ENCODE data around the gene CACNA1D. TPM values are rescaled to one million over a fixed set of nuclear protein-coding genes. Genes with fewer than 3 reads are reported as not detected.

CACNA1D gene
- total RNA-seq (2021; ENCODE audit: unreplicated experiment): 1.1 TPM
- polyA plus RNA-seq (2012): 0.49 and 0.73 TPM in 2 replicates
- percentile 22 among the genes with signal in this experiment for Bru-seq, nascent RNA
- BruChase-seq, experiment 1, labeled RNA remaining after a 6-hour chase: percentile 19 among the genes with signal in this experiment
- percentile 28 among the genes with signal in this experiment for BruChase-seq, experiment 2, labeled RNA remaining after a 2-hour chase
- long read RNA-seq: 0 reads

DNA sequence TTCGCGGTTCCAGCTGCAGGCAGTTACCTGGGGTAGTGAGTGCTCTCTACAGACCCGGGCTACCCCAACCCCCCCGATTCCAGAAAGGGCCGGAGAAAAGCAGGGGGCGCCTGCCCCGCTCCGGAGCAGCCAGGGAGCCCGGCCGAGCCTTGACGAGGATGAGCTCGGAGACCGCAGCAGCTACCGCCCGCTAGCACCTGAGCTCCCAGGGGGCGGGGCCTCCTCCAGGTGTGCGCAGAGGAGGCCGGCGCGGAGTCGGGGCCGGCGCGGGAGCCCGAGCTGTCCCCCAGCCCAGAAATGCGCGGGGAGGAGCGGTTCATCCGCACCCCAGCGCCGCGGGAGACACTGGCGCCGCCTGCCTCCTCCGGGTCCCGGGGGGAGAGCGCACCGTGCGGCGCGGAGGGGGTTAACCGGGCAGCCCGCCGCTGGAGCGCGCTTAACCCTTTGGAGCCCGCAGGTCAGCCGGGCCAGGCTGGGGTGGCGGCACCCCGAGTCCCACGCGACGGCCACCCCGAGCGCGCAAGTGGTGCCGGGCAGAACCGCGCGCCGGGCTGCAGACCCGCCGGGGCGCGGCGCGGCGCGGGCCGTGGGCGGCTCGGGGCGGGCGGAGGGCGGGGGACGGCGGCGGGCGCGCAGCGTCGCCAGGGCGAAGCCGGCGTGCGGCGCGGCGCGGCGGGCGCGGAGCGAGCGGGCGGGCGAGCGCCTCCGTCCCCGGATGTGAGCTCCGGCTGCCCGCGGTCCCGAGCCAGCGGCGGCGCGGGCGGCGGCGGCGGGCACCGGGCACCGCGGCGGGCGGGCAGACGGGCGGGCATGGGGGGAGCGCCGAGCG is at the start of gene CACNA1D:
Gene CACNA1D (plus strand): TSS at position 649 of the 829 bp plus-strand sequence. CDS start 556 bp downstream, outside the sequence.
- TF ChIP-seq, protein P1, sequence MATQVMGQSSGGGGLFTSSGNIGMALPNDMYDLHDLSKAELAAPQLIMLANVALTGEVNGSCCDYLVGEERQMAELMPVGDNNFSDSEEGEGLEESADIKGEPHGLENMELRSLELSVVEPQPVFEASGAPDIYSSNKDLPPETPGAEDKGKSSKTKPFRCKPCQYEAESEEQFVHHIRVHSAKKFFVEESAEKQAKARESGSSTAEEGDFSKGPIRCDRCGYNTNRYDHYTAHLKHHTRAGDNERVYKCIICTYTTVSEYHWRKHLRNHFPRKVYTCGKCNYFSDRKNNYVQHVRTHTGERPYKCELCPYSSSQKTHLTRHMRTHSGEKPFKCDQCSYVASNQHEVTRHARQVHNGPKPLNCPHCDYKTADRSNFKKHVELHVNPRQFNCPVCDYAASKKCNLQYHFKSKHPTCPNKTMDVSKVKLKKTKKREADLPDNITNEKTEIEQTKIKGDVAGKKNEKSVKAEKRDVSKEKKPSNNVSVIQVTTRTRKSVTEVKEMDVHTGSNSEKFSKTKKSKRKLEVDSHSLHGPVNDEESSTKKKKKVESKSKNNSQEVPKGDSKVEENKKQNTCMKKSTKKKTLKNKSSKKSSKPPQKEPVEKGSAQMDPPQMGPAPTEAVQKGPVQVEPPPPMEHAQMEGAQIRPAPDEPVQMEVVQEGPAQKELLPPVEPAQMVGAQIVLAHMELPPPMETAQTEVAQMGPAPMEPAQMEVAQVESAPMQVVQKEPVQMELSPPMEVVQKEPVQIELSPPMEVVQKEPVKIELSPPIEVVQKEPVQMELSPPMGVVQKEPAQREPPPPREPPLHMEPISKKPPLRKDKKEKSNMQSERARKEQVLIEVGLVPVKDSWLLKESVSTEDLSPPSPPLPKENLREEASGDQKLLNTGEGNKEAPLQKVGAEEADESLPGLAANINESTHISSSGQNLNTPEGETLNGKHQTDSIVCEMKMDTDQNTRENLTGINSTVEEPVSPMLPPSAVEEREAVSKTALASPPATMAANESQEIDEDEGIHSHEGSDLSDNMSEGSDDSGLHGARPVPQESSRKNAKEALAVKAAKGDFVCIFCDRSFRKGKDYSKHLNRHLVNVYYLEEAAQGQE (IDR thresholded peaks at IDR 0.05; ENCODE audit: low read depth): no peak
- TF ChIP-seq ZNF274 (IDR thresholded peaks at IDR 0.05; ENCODE audit: low read depth, low read length) (no peak), YY1 (IDR thresholded peaks at IDR 0.05; ENCODE audit: extremely low read depth, insufficient replicate concordance, low read depth, low read length) (no peak), EGR1 (IDR thresholded peaks at IDR 0.05; ENCODE audit: low read depth) (no peak), CEBPB (IDR thresholded peaks at IDR 0.05; ENCODE audit: low read depth) (no peak), JUND (IDR thresholded peaks at IDR 0.05) (no peak), EZH2 (IDR thresholded peaks at IDR 0.05) (no peak), POLR2A (IDR thresholded peaks at IDR 0.05; ENCODE audit: borderline replicate concordance, extremely low read depth, insufficient read depth, insufficient read length) (no peak), RAD21 (IDR thresholded peaks at IDR 0.05; ENCODE audit: low read depth) (no peak)
- TF ChIP-seq, protein P2, sequence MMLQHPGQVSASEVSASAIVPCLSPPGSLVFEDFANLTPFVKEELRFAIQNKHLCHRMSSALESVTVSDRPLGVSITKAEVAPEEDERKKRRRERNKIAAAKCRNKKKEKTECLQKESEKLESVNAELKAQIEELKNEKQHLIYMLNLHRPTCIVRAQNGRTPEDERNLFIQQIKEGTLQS (IDR thresholded peaks at IDR 0.05): no peak
- TF ChIP-seq, protein P3, sequence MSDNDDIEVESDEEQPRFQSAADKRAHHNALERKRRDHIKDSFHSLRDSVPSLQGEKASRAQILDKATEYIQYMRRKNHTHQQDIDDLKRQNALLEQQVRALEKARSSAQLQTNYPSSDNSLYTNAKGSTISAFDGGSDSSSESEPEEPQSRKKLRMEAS (IDR thresholded peaks at IDR 0.05): no peak; the same call in 1 of the 2 replicates
- TF ChIP-seq, protein P4, sequence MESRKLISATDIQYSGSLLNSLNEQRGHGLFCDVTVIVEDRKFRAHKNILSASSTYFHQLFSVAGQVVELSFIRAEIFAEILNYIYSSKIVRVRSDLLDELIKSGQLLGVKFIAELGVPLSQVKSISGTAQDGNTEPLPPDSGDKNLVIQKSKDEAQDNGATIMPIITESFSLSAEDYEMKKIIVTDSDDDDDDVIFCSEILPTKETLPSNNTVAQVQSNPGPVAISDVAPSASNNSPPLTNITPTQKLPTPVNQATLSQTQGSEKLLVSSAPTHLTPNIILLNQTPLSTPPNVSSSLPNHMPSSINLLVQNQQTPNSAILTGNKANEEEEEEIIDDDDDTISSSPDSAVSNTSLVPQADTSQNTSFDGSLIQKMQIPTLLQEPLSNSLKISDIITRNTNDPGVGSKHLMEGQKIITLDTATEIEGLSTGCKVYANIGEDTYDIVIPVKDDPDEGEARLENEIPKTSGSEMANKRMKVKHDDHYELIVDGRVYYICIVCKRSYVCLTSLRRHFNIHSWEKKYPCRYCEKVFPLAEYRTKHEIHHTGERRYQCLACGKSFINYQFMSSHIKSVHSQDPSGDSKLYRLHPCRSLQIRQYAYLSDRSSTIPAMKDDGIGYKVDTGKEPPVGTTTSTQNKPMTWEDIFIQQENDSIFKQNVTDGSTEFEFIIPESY (IDR thresholded peaks at IDR 0.05; ENCODE audit: extremely low read depth, insufficient replicate concordance, low read length): no peak
- intact Hi-C loops (cut with micrococcal nuclease): no loop called here
- no peaks in the 10 kb centered on the region for H3K79me2 ChIP-seq (ENCODE audit: insufficient read depth, low read length)
- DNase-seq (ENCODE audit: low read depth, low spot score) (peak; percentile 23), ATAC-seq (peak; percentile 88)
- no peaks in the 10 kb centered on the region for H4K20me1 ChIP-seq (ENCODE audit: insufficient read depth)
- RAD21 ChIA-PET (ENCODE audit: low non-redundant PET in 1 of 2, low total read pairs in 2 of 2, uncharacterized antibody in 2 of 2, unreplicated experiment in 2 of 2): no interaction called here
- CTCF ChIA-PET: interaction anchor here (0.8 to 1.4 kb wide), 2 partner anchors 10 to 15 kb away, joined by 3 read pairs; no protein-coding TSS in a partner anchor
- peaks cover 0 to 12% of the 10 kb centered on the region in 2 experiments; a peak in 1 of 4 replicates for H3K4me1 ChIP-seq (ENCODE audit: control insufficient read depth in 1 of 2, insufficient read depth in 2 of 2, low read length in 2 of 2)
- H3K4me3 ChIP-seq (replicated peaks in 1 of 2; ENCODE audit: low read depth in 1 of 2, low read length in 2 of 2): peak within 1 kb of the TSS; percentile 39 to 58
- H3K36me3 ChIP-seq (ENCODE audit: control insufficient read depth in 1 of 2, insufficient read depth in 2 of 2, low read length in 2 of 2): no peaks in the 10 kb centered on the region
- no peak within 1 kb of the TSS for H2AFZ ChIP-seq (ENCODE audit: low read depth, low read length, poor library complexity, severe bottlenecking)
- no peaks in the 10 kb centered on the region for H3K9me3 ChIP-seq (ENCODE audit: control insufficient read depth in 1 of 2, insufficient read depth in 1 of 2, low read depth in 1 of 2, low read length in 2 of 2)
- H3K9me2 ChIP-seq (ENCODE audit: insufficient read depth): no peaks in the 10 kb centered on the region
- peaks cover 5% of the 10 kb centered on the region; the same call in 1 of the 2 replicates for H3K27me3 ChIP-seq (ENCODE audit: insufficient read depth, low read length)
- POLR2A ChIA-PET: interaction anchor here (0.7 kb wide), 1 partner anchor 130 kb away, joined by 3 read pairs; no protein-coding TSS in a partner anchor
- H3K9ac ChIP-seq (ENCODE audit: low read length): no peak within 1 kb of the TSS
- BruUV-seq (replicated peaks): no TSS peak
- peak within 1 kb of the TSS; percentile 35; the same call in 1 of the 2 replicates for H3K27ac ChIP-seq (ENCODE audit: low read depth, low read length)
- H3K4me2 ChIP-seq (ENCODE audit: low read length): peak within 1 kb of the TSS; percentile 89

Data from HCT116 (cell line).